GM19328 (cell line): Measurements from ENCODE around the gene TSPOAP1.

Experiments used
- ATAC-seq: cut with Tn5 transposase; IDR thresholded peaks from one replicate; pipeline ENCODE4 v1.9.1; 2021; ENCODE audit warnings: mild to moderate bottlenecking, moderate library complexity; ENCODE audit not compliant: unreplicated experiment

The TSPOAP1 gene, protein sequence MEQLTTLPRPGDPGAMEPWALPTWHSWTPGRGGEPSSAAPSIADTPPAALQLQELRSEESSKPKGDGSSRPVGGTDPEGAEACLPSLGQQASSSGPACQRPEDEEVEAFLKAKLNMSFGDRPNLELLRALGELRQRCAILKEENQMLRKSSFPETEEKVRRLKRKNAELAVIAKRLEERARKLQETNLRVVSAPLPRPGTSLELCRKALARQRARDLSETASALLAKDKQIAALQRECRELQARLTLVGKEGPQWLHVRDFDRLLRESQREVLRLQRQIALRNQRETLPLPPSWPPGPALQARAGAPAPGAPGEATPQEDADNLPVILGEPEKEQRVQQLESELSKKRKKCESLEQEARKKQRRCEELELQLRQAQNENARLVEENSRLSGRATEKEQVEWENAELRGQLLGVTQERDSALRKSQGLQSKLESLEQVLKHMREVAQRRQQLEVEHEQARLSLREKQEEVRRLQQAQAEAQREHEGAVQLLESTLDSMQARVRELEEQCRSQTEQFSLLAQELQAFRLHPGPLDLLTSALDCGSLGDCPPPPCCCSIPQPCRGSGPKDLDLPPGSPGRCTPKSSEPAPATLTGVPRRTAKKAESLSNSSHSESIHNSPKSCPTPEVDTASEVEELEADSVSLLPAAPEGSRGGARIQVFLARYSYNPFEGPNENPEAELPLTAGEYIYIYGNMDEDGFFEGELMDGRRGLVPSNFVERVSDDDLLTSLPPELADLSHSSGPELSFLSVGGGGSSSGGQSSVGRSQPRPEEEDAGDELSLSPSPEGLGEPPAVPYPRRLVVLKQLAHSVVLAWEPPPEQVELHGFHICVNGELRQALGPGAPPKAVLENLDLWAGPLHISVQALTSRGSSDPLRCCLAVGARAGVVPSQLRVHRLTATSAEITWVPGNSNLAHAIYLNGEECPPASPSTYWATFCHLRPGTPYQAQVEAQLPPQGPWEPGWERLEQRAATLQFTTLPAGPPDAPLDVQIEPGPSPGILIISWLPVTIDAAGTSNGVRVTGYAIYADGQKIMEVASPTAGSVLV (N-terminal part only)

DNA sequence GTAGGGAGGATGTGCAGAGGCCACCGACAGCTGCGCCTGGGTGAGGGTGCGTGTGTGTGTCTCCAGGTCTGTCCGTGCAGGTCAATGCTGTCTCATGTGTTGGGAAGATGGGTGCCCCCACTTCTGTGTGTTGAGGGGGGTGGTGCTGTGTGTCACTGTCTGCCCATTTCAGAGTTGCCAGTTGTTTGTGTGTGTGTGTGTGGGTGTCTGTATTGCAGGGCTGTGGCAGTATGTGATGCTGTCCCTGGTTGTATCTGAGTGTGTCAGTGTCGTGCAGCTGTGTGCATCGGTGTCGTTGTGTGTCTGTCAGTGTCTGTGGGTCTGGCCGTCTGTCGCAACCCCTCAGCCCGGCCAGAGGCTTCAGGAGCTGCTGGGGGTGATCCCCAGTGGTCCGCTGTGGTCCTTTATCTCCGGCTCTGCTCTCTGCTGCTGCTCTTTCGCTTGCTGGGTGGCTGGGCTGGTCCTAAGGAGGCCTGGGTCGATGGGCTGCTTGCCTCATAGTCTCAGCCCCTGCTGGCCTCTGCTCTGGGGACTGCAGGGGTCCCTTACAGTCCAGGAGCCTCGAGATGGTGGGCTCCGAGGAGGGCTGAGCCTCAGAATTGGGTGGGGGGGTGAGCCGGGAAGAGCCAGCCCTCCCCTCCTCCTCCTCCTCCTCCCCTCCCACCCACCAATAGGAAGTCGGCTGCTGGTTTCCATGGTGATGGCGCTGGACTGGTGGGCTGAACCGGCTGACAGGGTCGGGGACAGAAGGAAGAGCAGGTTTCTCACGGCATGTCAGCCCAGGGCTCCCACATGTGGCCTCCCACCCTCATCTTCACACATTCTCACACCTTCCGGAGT, at the start of gene TSPOAP1:
Gene TSPOAP1, minus strand, starts transcription at position 601 of the 840 bp plus-strand sequence. CDS start 875 bp downstream, outside the sequence.
- no peak for ATAC-seq

- ATAC-seq = no peak
Measured at GRCh38 chr17:58377661-58378060, 49.1 kb upstream of the TSPOAP1 start.

GRCh38 chr17:58377093-58377601, 48.6 kb upstream of the TSPOAP1 start:
- ATAC-seq = no peak

GRCh38 chr17:58376472-58377000, 47.9 kb upstream of the TSPOAP1 start:
- ATAC-seq = no peak

DNA sequence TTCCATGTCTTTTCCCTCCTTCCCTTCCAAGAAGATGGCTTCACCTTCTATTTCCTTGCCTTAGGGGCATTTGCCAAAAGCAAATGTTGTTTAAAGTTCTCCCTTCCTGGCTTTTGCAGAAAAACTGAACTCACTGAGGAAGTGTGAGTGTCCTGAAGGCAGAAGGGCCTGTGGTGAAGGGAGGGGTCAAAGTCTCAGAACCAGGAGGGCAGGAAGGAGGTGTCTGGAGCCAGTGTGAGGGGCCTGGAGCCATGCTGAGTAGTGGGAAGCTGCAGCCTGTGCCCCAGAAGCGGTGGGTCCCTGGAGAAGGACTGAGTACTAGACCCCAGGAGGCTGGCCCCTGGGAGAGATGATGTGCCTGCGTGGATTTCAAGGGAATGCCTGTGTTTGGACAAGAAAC, 47.2 kb upstream of the TSPOAP1 start:
- no peak for ATAC-seq

DNA sequence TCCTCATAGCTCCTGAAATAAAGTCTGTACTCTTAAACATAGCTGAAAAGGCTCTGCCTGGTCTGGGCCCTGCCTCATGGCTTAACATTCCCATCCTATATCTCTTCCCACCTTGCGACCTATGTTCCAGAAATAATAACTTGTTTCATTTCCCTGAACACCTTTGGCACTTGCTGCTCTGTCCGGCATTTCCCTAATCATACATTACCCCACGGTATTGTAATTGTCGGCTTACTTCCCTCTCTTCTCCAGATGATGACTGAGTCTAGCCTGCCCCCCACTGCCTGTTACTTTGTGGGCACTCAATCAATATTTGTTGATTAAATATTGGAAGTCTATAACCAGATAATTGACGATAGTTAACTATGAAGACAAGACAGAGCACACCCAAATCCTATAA, 46.7 kb upstream of the TSPOAP1 start:
- ATAC-seq = no peak

GRCh38 chr17:58373923-58374322, 45.3 kb upstream of the TSPOAP1 start:
- ATAC-seq = no peak

- ATAC-seq = no peak
Measured at GRCh38 chr17:58373003-58373402, 44.4 kb upstream of the TSPOAP1 start.

GRCh38 chr17:58371300-58371950, 42.8 kb upstream of the TSPOAP1 start:
- no peak for ATAC-seq

DNA sequence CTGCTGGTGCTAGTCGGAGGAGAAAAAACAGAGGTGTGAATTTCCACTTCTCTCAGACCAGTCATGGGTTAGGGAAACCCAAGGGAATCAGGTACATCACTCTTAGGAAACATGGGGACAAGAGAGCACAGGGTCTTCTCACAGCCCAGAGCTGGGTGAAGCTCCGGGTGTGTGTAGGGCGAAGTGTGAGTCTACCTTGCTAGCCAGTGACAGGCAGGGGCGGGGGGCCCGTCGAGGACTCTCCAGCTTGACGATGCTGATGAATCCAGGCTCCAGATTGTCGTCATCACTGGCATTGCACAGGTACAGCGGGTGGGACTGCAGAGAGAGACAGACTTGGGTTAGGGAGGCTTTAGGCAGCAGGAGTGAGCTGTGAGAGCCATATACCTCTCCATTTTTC, 42.1 kb upstream of the TSPOAP1 start:
- no peak for ATAC-seq

DNA sequence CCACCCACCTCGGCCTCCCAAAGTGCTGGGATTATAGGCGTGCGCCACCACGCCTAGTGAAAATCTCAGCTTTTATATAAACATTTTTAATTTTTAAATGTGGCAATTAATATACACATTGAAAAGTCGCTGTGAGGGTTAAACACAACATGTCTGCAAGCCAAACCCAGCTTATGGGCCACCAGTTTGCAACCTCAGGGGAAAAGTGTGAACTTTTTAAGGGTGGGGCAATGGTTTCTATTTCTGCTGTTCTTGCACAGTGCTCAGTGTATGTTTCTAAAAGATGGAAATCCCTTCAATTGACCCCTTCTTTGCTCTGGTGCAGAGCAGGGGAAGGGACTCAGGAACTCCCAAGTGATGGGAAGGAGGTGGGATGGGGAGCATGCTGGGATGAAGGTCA, 41.7 kb upstream of the TSPOAP1 start:
- no peak for ATAC-seq

DNA sequence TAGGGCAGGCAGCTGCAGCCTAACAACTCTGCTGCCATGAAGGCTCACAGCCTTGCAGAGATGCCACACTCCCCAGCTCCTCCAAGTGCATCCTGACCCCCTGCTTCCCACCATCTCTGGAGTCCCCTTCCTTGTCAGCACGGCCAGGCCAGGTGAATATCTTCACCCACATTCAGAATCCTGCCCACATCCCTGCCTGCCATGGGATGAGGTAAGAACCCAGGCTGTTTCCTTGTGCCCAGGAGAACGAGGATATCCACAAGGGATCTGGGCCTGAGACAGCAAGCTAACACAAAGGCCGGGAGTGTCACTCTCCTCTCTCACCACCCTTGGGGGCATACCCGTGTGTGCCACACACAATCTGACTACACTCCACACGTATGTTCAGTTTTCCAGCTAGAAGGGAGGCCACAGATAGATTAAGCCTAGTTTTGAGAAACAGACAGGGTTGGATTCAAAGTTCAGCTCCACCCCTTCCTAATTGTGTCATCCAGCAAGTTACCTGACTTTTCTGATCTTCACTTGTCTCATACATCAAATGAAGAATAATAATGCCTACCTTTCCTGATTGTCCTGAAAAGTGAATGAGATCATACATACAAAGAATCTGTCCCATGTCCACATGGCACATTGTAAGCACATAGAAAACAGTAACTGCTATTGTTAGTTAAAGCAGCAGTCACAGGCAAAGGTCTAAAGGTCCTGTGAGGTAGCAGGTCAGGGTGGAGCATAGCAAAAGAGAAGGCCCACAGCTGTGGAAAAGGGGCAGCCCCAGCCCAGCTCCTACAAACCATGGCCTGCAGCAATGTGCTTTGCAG, 40.8 kb upstream of the TSPOAP1 start:
- ATAC-seq = no peak

DNA sequence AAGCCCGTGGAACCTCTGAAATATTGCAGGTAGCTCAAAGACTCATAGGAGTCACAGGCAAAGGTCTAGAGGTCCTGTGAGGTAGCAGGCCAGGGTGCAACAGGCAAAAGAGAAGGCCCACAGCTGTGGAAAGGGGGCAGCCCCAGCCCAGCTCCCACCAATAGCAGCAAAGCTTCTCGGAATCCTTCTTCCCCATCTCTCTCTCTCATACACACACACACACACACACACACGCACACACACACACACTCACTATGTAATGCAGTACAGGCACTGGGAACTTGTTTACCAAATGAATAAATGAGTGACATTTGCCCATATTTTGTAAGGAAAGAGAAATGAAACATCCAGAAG, 40.2 kb upstream of the TSPOAP1 start:
- no peak for ATAC-seq

GRCh38 chr17:58367461-58367860, 38.9 kb upstream of the TSPOAP1 start:
- ATAC-seq = no peak

DNA sequence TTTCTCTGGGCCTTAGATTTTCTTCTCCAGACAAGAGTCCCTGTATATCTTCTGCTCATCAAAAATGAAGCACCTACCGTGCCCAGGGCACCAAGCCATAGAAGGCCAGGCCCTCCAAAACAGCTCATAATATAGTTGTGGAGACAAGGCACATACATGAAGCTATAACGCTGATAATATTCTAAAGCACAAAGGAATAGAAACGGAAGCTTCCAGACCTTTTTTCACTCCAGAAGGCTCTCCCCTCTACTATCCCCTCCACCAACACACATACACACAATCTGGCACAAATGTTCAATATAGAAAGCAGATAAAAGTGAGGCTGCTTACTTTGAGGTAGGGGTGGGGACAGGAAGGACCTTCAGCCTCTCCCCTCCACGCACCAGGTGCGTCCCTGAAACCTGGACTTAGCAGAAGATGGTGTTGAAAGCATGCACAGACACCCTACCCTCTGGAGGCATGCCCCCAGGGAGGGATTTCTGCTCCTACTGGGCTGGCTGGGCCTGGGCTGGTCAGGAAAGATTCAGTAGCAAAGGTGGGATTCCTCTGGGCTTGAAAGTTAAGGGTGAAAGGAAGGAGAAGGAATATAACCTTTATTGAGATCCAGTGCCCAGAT, 37.5 kb upstream of the TSPOAP1 start:
- no peak for ATAC-seq

- no peak for ATAC-seq
Measured at GRCh38 chr17:58365185-58365979, 36.8 kb upstream of the TSPOAP1 start.

DNA sequence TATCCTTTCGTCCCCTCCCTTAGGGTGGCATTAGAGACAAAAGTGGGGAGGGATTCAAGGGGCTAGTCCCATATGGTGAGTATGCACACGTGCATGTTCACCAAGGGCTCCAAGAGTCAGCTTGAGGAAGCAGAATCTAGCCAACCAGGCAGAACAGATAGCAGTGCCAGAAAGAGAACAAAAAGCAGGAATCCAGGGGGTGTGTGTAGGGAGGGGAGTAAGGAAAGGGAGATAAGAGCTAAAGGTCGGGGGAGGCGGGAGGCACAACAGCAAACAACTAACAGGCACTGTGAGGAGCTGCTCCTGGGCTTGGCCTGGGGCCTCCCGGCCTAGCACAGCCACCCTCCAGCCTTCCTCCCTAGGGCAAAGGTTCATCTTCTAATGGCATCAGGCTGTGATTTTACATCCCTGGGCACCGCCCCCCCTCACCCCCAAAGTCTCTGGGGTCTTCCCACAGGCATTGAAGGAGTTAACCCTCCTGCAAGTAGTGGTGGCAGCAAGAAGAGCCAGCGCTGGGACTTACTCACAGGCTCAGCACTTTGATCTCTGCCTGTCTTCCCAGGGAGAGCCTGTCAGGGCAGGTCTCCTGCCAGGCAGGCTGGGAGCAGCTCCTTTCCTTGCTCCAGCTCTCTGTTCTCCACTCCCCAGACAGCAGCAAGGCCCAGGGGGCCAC, 35.8 kb upstream of the TSPOAP1 start:
- ATAC-seq = no peak
